ENCODE results near the gene RTN3. TPM values are rescaled to one million over a fixed set of nuclear protein-coding genes. Genes with fewer than 3 reads are reported as not detected.
"Not testable (repeated sequence)": the region's sequence is repeated elsewhere in the genome, so short reads cannot be mapped to it uniquely, and the experiment has no call there.

RTN3 gene
- total RNA-seq, 1 donor from 2014 or later, result 67.3 TPM

GRCh38 chr11:63682066-63683021, 1.0 kb downstream of the RTN3 start:
- DNase-seq (ENCODE audit: low spot score), result no peak

GRCh38 chr11:63683133-63683991, 2.1 kb downstream of the RTN3 start:
- DNase-seq (ENCODE audit: low spot score), result no peak

GRCh38 chr11:63685158-63685721, 3.9 kb downstream of the RTN3 start:
- DNase-seq (ENCODE audit: low spot score), result not testable (repeated sequence)

- no peak for DNase-seq (ENCODE audit: low spot score)
Measured at GRCh38 chr11:63686926-63687325, 5.6 kb downstream of the RTN3 start.

- no peak for DNase-seq (ENCODE audit: low spot score)
Measured at GRCh38 chr11:63687845-63688244, 6.5 kb downstream of the RTN3 start.

- DNase-seq (ENCODE audit: low spot score), result no peak
Measured at GRCh38 chr11:63694596-63694995, 13.3 kb downstream of the RTN3 start.

GRCh38 chr11:63698976-63699733, 17.9 kb downstream of the RTN3 start:
- no peak for DNase-seq (ENCODE audit: low spot score)

GRCh38 chr11:63699896-63700295, 18.6 kb downstream of the RTN3 start:
- DNase-seq (ENCODE audit: low spot score), result no peak

GRCh38 chr11:63705526-63705925, 24.2 kb downstream of the RTN3 start:
- no peak for DNase-seq (ENCODE audit: low spot score)

GRCh38 chr11:63708764-63709163, 27.5 kb downstream of the RTN3 start:
- no peak for DNase-seq (ENCODE audit: low spot score)

GRCh38 chr11:63709336-63709884, 28.1 kb downstream of the RTN3 start:
- no peak for DNase-seq (ENCODE audit: low spot score)

- no peak for DNase-seq (ENCODE audit: low spot score)
Measured at GRCh38 chr11:63710476-63711217, 29.3 kb downstream of the RTN3 start.

- DNase-seq (ENCODE audit: low spot score), result no peak
Measured at GRCh38 chr11:63711838-63712237, 30.5 kb downstream of the RTN3 start.

- no peak for DNase-seq (ENCODE audit: low spot score)
Measured at GRCh38 chr11:63713766-63714165, 32.5 kb downstream of the RTN3 start.

GRCh38 chr11:63716046-63716445, 34.7 kb downstream of the RTN3 start:
- DNase-seq (ENCODE audit: low spot score), result no peak

- no peak for DNase-seq (ENCODE audit: low spot score)
Measured at GRCh38 chr11:63719001-63719400, 37.7 kb downstream of the RTN3 start.

- no peak for DNase-seq (ENCODE audit: low spot score)
Measured at GRCh38 chr11:63719987-63720386, 38.7 kb downstream of the RTN3 start.

GRCh38 chr11:63720611-63721010, 39.3 kb downstream of the RTN3 start:
- no peak for DNase-seq (ENCODE audit: low spot score)

- DNase-seq (ENCODE audit: low spot score), result no peak
Measured at GRCh38 chr11:63729326-63729725, 48.0 kb downstream of the RTN3 start.

- DNase-seq (ENCODE audit: low spot score), result no peak
Measured at GRCh38 chr11:63736864-63737263, 55.6 kb downstream of the RTN3 start.

Measured in ureter (tissue), 1 donor.